ENCODE data around the gene PRKCB. TPM values are rescaled to one million over a fixed set of nuclear protein-coding genes. Genes with fewer than 3 reads are reported as not detected.

The PRKCB gene
- total RNA-seq, 2 experiments from 2014 or later: 101 to 105 TPM

DNA sequence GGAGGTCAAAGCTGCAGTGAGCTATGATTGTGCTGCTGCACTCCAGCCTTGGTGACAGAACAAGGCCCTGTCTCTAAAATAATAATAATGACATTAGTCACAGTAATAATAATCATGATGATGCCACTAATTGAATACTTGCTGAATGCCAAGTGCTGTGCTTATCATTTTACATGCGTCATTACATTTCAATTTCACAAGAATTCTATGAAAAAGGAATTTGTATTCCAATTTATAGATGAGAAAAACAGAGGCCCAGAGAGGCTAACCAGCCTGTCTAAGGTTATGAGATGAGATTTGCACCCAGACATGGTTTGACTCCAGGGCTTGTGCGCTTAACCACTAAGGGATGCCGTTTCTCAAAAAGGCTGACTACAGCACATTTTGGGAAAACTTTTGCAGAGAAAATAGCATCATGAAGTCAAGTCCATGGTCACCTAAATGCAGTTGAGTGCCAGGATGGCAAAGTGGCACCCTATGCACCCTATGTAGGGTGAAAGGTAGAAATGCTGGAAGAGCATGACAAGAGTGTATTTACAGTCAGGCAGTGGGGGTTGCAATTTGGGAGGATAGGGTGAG, 276.0 kb downstream of the PRKCB start:
- Mint-ChIP-seq H3K27ac (no peak overlapping the region), H3K36me3 (ENCODE audit: low read depth) (peaks cover 21% of the 10 kb centered on the region), H3K27me3 (ENCODE audit: low read depth) (no peaks in the 10 kb centered on the region), H3K9me3 (ENCODE audit: insufficient read depth) (no peaks in the 10 kb centered on the region), H3K4me3 (no peak overlapping the region), H3K4me1 (ENCODE audit: low read depth) (no peaks in the 10 kb centered on the region)
- ATAC-seq (no peak), DNase-seq (no peak)
- ChIA-PET POLR2A (no interaction called here), CTCF (no interaction called here)

DNA sequence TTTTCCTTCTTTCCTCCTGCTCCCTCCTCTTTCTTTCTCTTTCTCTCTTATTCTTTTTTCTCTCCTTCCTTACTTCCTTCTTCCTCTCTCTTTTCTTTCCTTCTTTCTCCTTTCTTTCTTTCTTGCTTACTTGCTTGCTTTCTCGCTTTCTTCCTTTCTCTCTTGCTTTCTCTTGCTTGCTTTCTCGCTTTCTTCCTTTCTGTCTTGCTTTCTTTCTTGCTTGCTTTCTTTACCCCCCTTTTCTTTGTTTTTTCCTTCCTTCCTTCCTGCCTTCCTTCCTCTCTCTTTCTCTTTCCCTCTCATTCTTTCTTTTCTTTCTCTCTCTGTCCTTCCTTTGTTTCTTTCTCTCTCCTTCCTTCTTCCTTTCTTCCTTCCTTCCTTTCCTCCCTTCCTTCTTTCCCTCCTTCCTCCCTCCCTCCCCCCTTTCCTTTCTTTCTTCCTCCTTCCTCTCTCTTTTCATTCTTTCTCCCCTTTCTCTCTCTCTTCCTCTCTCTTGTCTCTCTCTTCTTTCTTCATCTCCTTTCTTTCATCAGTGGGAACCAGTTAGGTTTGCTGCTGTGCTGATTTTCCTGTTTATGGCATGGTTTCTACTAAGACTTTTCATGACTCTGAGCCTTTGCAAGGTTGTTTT, 277.4 kb downstream of the PRKCB start:
- DNase-seq: no peak
- no peaks in the 10 kb centered on the region for H3K9me3 Mint-ChIP-seq (ENCODE audit: insufficient read depth)
- H3K27ac Mint-ChIP-seq: no peak overlapping the region
- ATAC-seq: no peak
- ChIA-PET POLR2A (no interaction called here), CTCF (no interaction called here)
- H3K27me3 Mint-ChIP-seq (ENCODE audit: low read depth): no peaks in the 10 kb centered on the region
- peaks cover 16% of the 10 kb centered on the region for H3K36me3 Mint-ChIP-seq (ENCODE audit: low read depth)
- no peak overlapping the region for H3K4me3 Mint-ChIP-seq
- no peaks in the 10 kb centered on the region for H3K4me1 Mint-ChIP-seq (ENCODE audit: low read depth)

DNA sequence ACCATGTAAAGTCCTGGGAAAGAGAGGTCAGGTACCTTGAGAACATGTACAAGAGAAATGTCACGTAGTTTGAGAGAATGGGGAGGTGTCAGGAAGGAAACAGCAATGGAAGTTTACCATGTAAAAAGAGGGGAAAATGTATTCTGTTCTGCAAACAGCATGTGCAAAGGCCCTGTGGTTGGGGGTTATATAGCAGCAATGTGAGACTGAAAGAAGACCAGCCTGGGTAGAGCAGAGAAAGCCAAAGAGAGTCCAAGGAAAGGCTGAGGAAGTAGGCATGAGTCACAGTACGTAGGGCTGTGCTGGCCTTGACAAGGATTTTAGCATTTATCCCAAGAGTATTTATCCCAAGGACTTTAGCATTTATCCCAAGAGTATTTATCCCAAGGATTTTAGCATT, 279.1 kb downstream of the PRKCB start:
- ChIA-PET CTCF (interaction anchor here (0.6 kb wide), 1 partner anchor 235 kb away, joined by 4 read pairs; no protein-coding TSS in a partner anchor), POLR2A (no interaction called here)
- DNase-seq: no peak

DNA sequence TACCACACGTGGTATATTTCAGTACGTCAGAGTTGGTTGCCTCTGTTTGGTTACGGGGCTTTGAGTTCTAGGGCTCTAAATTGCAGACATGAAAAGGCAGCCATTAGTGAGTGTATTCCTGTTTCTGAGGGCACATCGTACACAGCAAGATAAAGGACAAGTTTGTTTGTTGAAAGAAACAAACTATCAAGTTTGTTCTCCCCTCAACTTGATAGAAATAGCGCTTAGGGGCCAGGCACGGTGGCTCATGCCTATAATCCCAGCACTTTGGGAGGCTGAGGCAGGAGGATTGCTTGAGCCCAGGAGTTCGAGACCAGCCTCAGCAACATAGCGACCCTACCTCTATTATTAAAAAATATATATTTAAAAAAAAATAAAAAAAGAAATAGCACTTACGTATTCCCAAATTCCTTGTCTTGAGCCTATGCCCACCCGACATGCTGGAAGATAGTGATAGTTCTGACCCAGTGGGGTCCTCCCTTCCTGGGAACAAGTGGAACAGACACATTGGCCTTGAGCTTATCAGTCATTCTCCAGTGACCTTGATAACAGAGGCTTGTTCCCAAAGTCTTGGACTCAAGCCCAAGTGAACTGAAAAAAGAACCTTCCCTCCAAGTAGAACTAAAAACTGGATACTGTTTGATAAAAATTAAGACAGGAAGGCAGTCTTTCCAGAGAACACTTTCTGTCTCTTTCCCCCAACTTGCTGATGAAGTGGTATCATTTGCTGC, 280.4 kb downstream of the PRKCB start:
- Mint-ChIP-seq H3K4me3 (no peak overlapping the region), H3K36me3 (ENCODE audit: low read depth) (peaks cover 22% of the 10 kb centered on the region), H3K4me1 (ENCODE audit: low read depth) (no peaks in the 10 kb centered on the region), H3K27me3 (ENCODE audit: low read depth) (no peaks in the 10 kb centered on the region), H3K27ac (no peak overlapping the region), H3K9me3 (ENCODE audit: insufficient read depth) (no peaks in the 10 kb centered on the region)
- no peak for DNase-seq
- ChIA-PET POLR2A (no interaction called here), CTCF (no interaction called here)
- no peak for ATAC-seq

More for the DNA sequence above, 279.1 kb downstream of the PRKCB start:
- Mint-ChIP-seq H3K9me3 (ENCODE audit: insufficient read depth) (no peaks in the 10 kb centered on the region), H3K27ac (no peak overlapping the region), H3K4me1 (ENCODE audit: low read depth) (no peaks in the 10 kb centered on the region), H3K4me3 (no peak overlapping the region), H3K36me3 (ENCODE audit: low read depth) (peaks cover 17% of the 10 kb centered on the region), H3K27me3 (ENCODE audit: low read depth) (no peaks in the 10 kb centered on the region)
- ATAC-seq: no peak

DNA sequence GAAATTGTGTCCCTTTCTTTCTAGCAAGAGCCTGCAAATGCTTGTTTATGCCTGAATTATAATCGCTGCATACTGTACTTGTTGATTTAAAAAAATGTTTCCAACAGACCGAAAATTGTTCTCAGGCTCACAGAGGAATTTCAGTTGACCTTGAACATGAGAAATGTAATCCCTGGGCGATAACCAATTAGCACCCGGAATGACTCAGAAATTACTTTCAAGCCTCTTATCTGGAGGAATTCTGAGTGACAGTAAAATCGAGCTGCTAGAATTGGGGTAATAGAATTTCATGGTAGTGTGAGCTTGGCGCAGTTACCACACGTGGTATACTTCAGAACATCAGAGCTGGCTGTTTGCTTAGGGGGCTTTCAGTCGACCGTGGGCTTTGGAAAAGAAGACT, 281.2 kb downstream of the PRKCB start:
- no peaks in the 10 kb centered on the region for H3K9me3 Mint-ChIP-seq (ENCODE audit: insufficient read depth)
- H3K36me3 Mint-ChIP-seq (ENCODE audit: low read depth): peaks cover 25% of the 10 kb centered on the region
- no peaks in the 10 kb centered on the region for H3K27me3 Mint-ChIP-seq (ENCODE audit: low read depth)
- H3K27ac Mint-ChIP-seq: no peak overlapping the region
- POLR2A ChIA-PET: no interaction called here
- DNase-seq: no peak
- no peak overlapping the region for H3K4me3 Mint-ChIP-seq
- ATAC-seq: no peak
- no peaks in the 10 kb centered on the region for H3K4me1 Mint-ChIP-seq (ENCODE audit: low read depth)
- CTCF ChIA-PET: interaction anchor here (0.6 kb wide), 1 partner anchor 447 kb away, joined by 3 read pairs; no protein-coding TSS in a partner anchor

DNA sequence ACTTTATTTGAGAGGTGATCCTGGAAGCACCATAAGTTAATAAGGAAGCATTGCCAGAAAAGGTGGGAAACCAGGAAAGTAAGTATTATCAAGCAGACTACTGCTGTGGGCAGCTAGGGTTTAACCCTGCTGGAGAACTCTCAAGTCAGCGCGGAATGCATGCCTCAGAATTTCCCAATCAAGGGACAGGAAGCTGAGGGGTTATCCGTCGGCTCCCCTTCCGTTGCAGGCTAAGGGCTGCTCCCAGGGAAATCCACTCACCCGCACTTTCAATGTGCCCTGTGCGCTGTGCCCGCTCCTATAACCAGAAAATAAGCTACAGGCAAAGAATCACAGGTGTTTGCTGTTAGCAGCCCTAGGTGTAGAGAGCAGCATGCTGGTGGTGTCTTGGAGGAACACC, 281.9 kb downstream of the PRKCB start:
- CTCF ChIA-PET: interaction anchor here (0.6 kb wide), 1 partner anchor 448 kb away, joined by 3 read pairs; no protein-coding TSS in a partner anchor
- Mint-ChIP-seq H3K4me3 (no peak overlapping the region), H3K27ac (no peak overlapping the region), H3K9me3 (ENCODE audit: insufficient read depth) (no peaks in the 10 kb centered on the region), H3K4me1 (ENCODE audit: low read depth) (no peaks in the 10 kb centered on the region), H3K36me3 (ENCODE audit: low read depth) (peaks cover 27% of the 10 kb centered on the region), H3K27me3 (ENCODE audit: low read depth) (no peaks in the 10 kb centered on the region)
- ATAC-seq (no peak), DNase-seq (no peak)
- POLR2A ChIA-PET: no interaction called here

DNA sequence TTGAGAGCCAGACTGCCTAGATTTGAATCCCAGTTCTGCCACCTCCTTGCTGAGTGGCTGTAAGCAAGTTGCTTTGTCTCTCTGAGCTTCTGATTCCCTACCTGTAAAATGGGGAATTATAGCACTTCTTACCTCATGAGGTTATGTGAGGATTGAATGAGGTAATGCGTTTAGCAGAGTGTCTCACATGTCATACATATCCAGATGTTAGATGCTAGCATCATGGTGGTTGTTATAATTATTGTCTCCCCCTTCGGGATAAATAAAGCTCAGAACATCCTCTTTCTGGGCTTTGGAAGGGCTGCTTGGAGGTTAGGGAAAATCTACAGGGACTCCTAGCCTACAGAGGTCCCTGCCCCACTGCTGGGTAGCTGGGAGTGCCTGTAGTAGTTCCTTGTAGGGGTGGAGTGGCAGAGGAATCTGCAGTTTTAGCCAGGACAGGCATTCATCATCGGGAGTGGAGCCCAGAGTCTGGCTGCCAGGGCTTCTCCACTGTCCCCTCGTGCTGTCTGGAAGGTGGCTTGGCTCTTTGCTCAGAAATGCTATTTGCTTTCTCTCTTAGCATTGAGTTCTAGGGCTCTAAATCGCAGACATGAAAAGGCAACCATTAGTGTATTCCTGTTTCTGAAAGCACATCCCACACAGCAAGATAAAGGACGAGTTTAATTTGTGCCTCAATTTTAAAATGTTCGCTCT, 282.5 kb downstream of the PRKCB start:
- ChIA-PET POLR2A (no interaction called here), CTCF (no interaction called here)
- peaks cover 25% of the 10 kb centered on the region for H3K36me3 Mint-ChIP-seq (ENCODE audit: low read depth)
- no peaks in the 10 kb centered on the region for H3K4me1 Mint-ChIP-seq (ENCODE audit: low read depth)
- no peak overlapping the region for H3K4me3 Mint-ChIP-seq
- ATAC-seq (no peak), DNase-seq (no peak)
- no peaks in the 10 kb centered on the region for H3K27me3 Mint-ChIP-seq (ENCODE audit: low read depth)
- no peaks in the 10 kb centered on the region for H3K9me3 Mint-ChIP-seq (ENCODE audit: insufficient read depth)
- no peak overlapping the region for H3K27ac Mint-ChIP-seq

DNA sequence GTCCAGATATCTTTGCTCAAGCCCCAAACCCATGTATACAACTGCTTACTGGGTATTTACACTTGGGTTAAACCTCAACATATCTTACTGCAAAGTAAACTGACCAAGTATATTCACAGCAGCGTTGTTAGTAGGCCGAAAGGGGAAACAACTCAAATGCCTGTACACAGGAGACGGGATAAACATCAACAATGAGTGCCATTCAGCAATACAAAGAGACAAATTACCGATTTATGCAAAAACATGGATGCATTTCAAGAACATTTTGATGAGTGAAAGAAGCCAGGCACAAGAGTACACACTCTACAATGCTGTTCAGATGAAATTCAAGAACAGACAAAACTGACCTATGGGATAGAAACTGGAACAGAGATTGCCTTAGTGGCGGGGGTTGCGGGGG, 284.0 kb downstream of the PRKCB start:
- no peak for ATAC-seq
- no peak for DNase-seq
- CTCF ChIA-PET: no interaction called here
- Mint-ChIP-seq H3K36me3 (ENCODE audit: low read depth) (peaks cover 35% of the 10 kb centered on the region), H3K4me3 (no peak overlapping the region), H3K27ac (no peak overlapping the region), H3K9me3 (ENCODE audit: insufficient read depth) (no peaks in the 10 kb centered on the region), H3K27me3 (ENCODE audit: low read depth) (no peaks in the 10 kb centered on the region), H3K4me1 (ENCODE audit: low read depth) (peaks cover 2% of the 10 kb centered on the region)
- POLR2A ChIA-PET: no interaction called here

DNA sequence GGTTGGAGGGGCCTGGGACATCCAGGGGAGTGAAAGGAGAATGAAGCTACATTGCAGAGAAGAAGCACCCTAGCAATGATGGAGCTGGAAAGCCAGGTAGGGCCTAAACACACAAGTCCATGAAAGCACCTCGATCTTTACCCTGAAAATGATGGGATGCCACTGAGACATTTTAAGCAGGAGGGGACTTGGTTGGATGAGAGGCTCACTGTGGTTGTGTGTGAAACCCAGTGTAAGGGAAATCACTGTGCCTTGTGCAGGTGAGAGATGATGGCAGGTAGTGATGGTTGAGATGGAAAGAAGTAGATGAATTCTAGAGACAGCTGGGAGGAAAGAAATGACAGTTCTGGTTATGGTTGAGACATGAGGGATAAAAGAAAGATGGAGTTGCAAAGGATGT, 287.5 kb downstream of the PRKCB start:
- ATAC-seq (no peak), DNase-seq (no peak)
- no peak overlapping the region for H3K27ac Mint-ChIP-seq
- peaks cover 2% of the 10 kb centered on the region for H3K4me1 Mint-ChIP-seq (ENCODE audit: low read depth)
- no peaks in the 10 kb centered on the region for H3K27me3 Mint-ChIP-seq (ENCODE audit: low read depth)
- peaks cover 43% of the 10 kb centered on the region for H3K36me3 Mint-ChIP-seq (ENCODE audit: low read depth)
- H3K9me3 Mint-ChIP-seq (ENCODE audit: insufficient read depth): no peaks in the 10 kb centered on the region
- POLR2A ChIA-PET: no interaction called here
- CTCF ChIA-PET: interaction anchor here (1.1 kb wide), 1 partner anchor 9 kb away, joined by 3 read pairs; no protein-coding TSS in a partner anchor
- no peak overlapping the region for H3K4me3 Mint-ChIP-seq

DNA sequence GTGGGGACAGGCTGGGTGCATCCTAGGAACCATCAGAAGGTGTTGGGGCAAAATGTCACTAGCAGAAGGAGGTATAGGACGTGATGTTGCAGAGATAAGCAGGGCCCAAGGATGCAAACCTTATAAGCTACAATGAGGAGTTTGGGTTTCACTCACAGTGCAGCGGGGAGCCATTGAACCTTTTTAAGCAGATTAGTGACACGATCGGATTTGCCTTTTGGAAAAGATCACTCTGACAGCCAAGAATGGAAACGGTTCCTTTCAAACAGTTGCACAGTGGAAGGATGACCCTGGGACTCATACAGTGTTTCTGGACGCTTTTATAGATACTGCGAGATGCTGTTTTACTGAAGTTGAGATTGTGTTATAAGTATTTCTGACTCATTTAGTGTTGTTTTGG, 288.5 kb downstream of the PRKCB start:
- ChIA-PET POLR2A (no interaction called here), CTCF (interaction anchor here (0.6 to 1.4 kb wide), 2 partner anchors 53 to 88 kb away, joined by 3 read pairs; no protein-coding TSS in a partner anchor)
- Mint-ChIP-seq H3K9me3 (ENCODE audit: insufficient read depth) (no peaks in the 10 kb centered on the region), H3K4me1 (ENCODE audit: low read depth) (peaks cover 2% of the 10 kb centered on the region), H3K27me3 (ENCODE audit: low read depth) (no peaks in the 10 kb centered on the region), H3K27ac (no peak overlapping the region), H3K36me3 (ENCODE audit: low read depth) (peaks cover 43% of the 10 kb centered on the region), H3K4me3 (no peak overlapping the region)
- ATAC-seq (no peak), DNase-seq (no peak)

DNA sequence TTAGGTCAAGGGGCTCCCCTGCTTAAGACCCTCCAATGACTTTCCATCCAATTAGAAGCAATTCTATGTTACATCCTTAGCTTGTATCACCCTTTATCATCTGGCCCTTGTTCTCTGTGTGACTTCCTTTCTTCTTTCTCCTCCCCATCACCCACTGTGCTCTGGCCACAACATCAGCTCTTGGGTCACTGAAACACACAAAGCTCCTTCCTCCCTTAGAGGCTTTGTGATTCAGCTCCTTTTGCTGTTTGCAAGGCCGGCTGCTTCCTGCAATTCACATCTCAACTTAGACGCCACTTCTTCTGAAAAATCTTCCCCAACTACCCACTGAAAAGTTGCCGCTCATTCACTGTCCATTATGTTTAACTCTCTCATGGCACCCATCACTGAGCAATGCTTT, 289.4 kb downstream of the PRKCB start:
- ATAC-seq: no peak
- Mint-ChIP-seq H3K36me3 (ENCODE audit: low read depth) (peaks cover 41% of the 10 kb centered on the region), H3K9me3 (ENCODE audit: insufficient read depth) (no peaks in the 10 kb centered on the region), H3K27me3 (ENCODE audit: low read depth) (no peaks in the 10 kb centered on the region), H3K27ac (no peak overlapping the region), H3K4me1 (ENCODE audit: low read depth) (peaks cover 2% of the 10 kb centered on the region), H3K4me3 (no peak overlapping the region)
- no peak for DNase-seq
- CTCF ChIA-PET: interaction anchor here (1.1 to 1.4 kb wide), 2 partner anchors 54 to 379 kb away, joined by 3 read pairs; no protein-coding TSS in a partner anchor
- POLR2A ChIA-PET: no interaction called here

DNA sequence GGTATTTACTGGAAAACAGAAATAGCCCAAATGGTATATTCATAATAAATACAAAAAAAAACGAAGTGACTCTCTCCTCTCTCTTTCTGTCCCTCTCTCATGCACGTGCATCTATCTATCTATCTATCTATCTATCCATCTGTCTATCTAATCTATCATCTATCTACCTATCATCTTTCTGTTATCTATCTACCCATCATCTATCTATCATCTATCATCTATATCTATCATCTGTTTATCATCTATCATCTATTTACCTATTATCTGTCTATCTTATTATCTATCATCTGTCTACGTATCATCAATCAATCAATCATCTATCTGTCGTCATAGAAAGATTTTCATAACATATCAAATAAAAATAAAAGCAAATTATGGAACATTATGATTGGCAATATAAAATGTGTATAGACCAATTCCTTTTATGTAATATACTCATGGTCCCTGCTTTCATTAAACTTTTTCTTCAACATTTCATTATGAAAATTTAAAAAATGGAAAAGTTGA, 293.7 kb downstream of the PRKCB start:
- H3K4me3 Mint-ChIP-seq: no peak overlapping the region
- ChIA-PET POLR2A (no interaction called here), CTCF (no interaction called here)

More for the DNA sequence above, 293.7 kb downstream of the PRKCB start:
- DNase-seq (no peak), ATAC-seq (no peak)
- Mint-ChIP-seq H3K4me1 (ENCODE audit: low read depth) (peaks cover 2% of the 10 kb centered on the region), H3K9me3 (ENCODE audit: insufficient read depth) (no peaks in the 10 kb centered on the region), H3K36me3 (ENCODE audit: low read depth) (peaks cover 24% of the 10 kb centered on the region), H3K27ac (no peak overlapping the region), H3K27me3 (ENCODE audit: low read depth) (no peaks in the 10 kb centered on the region)
